ENCODE results near the gene PTPRB. TPM values are rescaled to one million over a fixed set of nuclear protein-coding genes. Genes with fewer than 3 reads are reported as not detected.

Gene PTPRB
- total and polyA plus RNA-seq, 3 donors from 2014 or later = 5.3 to 10.9 (median 7.2) TPM

DNA sequence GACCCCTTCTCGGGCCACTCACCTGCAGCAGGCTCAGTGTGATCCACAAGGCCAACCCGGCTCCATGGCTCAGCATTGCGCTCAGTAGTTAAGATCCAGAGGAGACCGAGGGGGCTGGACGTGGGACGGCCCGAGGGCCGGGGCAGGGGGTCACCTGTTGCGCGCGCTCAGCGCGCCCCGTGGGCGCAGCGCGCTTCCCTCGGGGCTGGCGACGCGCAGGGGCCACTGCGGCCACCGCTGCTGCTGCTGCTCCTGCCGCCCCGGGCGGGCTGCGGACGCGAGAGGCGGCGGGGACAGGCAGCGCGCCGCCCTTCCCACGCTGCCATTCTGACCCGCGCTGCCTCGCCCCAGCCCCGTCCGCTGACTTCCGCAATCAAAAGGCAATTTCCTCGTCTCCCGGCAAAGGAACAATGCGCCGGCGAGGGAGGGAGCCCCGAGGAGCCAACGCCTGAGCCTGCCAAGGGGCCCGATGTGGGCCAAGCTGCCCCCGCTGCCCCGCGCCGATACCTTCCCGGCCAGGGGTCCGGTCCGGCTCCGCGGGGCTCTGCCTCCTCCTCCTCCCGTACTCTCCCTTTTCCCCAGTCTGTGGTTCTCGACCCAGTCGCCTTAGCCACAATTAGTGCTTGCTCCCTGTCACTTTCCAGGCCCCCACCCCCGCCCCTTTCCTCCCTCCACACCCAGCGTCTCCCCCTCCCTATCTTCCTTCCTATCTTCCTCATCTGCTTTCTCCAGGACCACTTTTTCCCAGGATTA lies 27.3 kb downstream of the PTPRB start:
- 1 to 2% methylated on average over 13 to 63 of the region's 63 CpGs for WGBS, 2 donors
- Histone ChIP-seq H3K9me3 (no peaks in the 10 kb centered on the region), H3K36me3 (ENCODE audit: low read depth, missing control alignments) (no peaks in the 10 kb centered on the region), H3K27me3 (no peaks in the 10 kb centered on the region), H3K4me1 (no peaks in the 10 kb centered on the region), H3K27ac (no peak overlapping the region), H3K4me3 (peak overlapping the region; percentile 42 to 57)
- no peak for TF ChIP-seq CTCF (IDR thresholded peaks at IDR 0.05)
- no peak for TF ChIP-seq POLR2A (IDR thresholded peaks at IDR 0.05)
- intact Hi-C loops (cut with DNase I; ENCODE audit: low total_unique reads) = no loop called here
- DNase-seq = peak; percentile 17

DNA sequence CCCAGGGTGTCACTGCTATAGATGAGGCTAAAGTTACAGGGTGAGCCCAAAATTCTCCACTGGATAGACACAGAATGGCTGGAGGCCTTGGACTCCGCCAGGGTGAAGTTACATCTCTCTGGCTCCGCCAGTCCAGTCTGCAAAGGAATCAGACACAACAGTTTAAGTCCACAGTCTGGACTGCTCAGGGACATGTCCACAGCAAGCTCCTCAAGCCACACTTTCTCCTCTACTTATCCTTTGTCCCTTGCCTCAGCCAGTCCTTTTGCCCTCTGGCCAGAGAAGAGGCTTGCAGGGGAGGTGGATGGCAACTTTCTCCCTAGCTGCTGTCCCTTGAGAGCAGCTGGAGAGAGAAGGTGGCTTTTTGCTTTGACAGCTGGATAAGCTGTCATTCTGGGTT lies 28.0 kb downstream of the PTPRB start:
- Histone ChIP-seq H3K4me3 (peak overlapping the region; percentile 42 to 57), H3K27me3 (no peaks in the 10 kb centered on the region), H3K4me1 (no peaks in the 10 kb centered on the region), H3K27ac (no peak overlapping the region), H3K36me3 (ENCODE audit: low read depth, missing control alignments) (no peaks in the 10 kb centered on the region), H3K9me3 (no peaks in the 10 kb centered on the region)
- DNase-seq = no peak
- TF ChIP-seq CTCF (IDR thresholded peaks at IDR 0.05) (no peak), POLR2A (IDR thresholded peaks at IDR 0.05) (no peak)
- intact Hi-C loops (cut with DNase I; ENCODE audit: low total_unique reads) = no loop called here
- 51 to 60% methylated on average over 2 of the region's 2 CpGs for WGBS, 2 donors

DNA sequence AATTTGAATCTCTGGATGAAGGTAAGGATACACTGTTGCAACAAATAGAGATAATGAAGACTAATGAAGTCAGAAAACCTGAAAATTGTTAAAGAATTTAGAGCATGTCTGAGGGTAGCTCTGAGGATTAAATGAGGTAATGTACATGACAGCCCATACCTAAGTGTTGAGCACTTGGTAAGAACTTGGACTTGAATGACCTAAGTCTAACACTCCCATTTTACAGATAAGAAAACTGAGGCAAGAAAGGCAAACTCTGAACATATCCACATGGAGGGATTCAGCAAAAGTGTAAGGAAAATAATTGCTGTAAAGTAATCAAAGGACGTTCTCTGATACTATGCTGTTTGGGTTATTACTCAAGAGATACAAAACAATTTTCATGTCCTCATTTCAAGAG lies 29.0 kb downstream of the PTPRB start:
- no peaks in the 10 kb centered on the region for H3K36me3 ChIP-seq (ENCODE audit: low read depth, missing control alignments)
- no peaks in the 10 kb centered on the region for H3K9me3 ChIP-seq
- TF ChIP-seq POLR2A (IDR thresholded peaks at IDR 0.05) (no peak), CTCF (IDR thresholded peaks at IDR 0.05) (no peak)
- WGBS, 2 donors = 74 to 78% methylated on average over 1 of the region's 1 CpG
- no peaks in the 10 kb centered on the region for H3K4me1 ChIP-seq
- no peaks in the 10 kb centered on the region for H3K27me3 ChIP-seq
- DNase-seq = no peak
- no peak overlapping the region for H3K27ac ChIP-seq
- intact Hi-C loops (cut with DNase I; ENCODE audit: low total_unique reads) = no loop called here
- no peak overlapping the region for H3K4me3 ChIP-seq

- Histone ChIP-seq H3K9me3 (no peaks in the 10 kb centered on the region), H3K36me3 (ENCODE audit: low read depth, missing control alignments) (no peaks in the 10 kb centered on the region), H3K27ac (no peak overlapping the region), H3K4me3 (no peak overlapping the region), H3K4me1 (no peaks in the 10 kb centered on the region), H3K27me3 (no peaks in the 10 kb centered on the region)
- TF ChIP-seq POLR2A (IDR thresholded peaks at IDR 0.05) = no peak
- no peak for TF ChIP-seq CTCF (IDR thresholded peaks at IDR 0.05)
- DNase-seq = no peak
- intact Hi-C loops (cut with DNase I; ENCODE audit: low total_unique reads) = no loop called here
These were observed 30.1 kb downstream of the PTPRB start for GRCh38 chr12:70607107-70607506.

DNA sequence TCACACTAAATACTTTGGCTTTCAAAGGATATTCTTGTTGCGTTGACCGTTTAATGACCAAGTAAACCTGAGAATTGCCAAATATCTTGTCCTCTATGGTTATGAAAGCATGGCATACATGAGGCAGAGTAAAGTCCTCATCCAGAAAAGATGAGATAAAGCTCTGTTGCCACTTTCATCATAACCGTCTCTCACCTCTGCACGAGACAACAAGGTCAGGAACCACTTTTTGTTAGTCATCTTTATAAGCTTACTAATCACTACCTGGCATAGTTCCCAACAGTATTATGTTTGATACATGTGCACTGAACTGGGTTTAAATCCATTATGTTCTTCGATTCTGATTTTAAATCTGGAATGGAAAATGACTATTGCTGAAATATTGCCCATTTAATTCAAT lies 31.3 kb downstream of the PTPRB start:
- DNase-seq = no peak
- Histone ChIP-seq H3K4me1 (no peaks in the 10 kb centered on the region), H3K36me3 (ENCODE audit: low read depth, missing control alignments) (no peaks in the 10 kb centered on the region), H3K4me3 (no peak overlapping the region), H3K27ac (no peak overlapping the region), H3K27me3 (no peaks in the 10 kb centered on the region), H3K9me3 (no peaks in the 10 kb centered on the region)
- intact Hi-C loops (cut with DNase I; ENCODE audit: low total_unique reads) = no loop called here
- 78 to 88% methylated on average over 5 of the region's 5 CpGs for WGBS, 2 donors
- TF ChIP-seq CTCF (IDR thresholded peaks at IDR 0.05) (no peak), POLR2A (IDR thresholded peaks at IDR 0.05) (no peak)

All from testis (tissue), 3 donors.